Stimulated activated CD8-positive, alpha-beta memory T cell treated with anti-CD3 and anti-CD28 coated beads, Interleukin-4, amount 100 ng/mL, for 48 hours (primary cell): ENCODE data around the gene G3BP2.
A peak's percentile ranks its signal among the peaks of the same experiment; 100 is the strongest.
"Not testable (repeated sequence)": the region's sequence is repeated elsewhere in the genome, so short reads cannot be mapped to it uniquely, and the experiment has no call there.

Experiments
- DNase-seq: peaks from one replicate; pipeline ENCODE4 v3.0.0-alpha.2; 2020

Gene G3BP2

DNA sequence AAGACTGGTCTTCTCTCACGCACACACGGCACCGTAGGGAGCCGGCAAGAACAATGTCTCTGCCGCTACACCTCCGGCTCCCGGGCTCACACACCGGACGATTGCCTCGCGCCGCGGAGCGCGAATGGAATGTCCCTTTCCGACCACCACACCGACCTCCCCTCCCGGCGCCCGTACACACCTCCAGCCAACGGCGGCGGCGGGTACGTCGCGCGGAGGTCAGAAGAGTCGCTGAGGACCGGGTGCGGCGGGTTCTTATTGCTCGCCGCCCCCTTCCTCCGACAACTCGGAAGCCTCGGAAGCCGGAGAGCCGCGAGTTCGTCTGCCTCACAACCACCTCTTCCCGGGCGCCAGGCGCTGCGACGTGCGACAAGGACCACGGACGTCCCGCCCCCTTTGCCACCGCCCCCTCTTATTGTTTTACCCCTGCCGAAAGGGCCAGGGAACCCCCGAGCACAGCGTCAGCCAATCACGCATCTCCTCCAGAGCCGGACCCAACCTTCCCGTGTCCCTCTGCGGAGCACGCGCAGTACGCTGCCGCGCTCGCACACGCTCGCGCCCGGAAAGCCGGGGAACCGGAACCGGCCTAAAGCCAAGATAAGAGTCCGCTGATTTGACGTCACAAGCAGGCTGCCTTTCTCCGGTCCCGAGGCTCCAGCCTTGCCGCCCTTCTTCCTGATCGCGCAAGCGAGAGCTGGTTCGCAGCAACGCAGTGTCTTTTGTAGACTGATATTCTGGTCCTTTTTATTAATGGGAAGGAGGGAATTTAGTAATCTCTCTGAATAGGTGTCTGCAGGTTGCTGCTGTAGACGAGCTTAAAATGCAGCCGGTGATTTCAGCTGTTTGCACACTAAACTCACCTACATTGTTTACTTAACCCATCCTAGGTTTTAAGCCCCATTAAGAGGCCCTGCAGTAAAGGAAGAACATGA, at the start of gene G3BP2:
G3BP2 (minus strand) TSS at position 385 of the 932 bp plus-strand sequence. CDS start 11,386 bp downstream, outside the sequence.
- DNase-seq = peak; percentile 96

DNA sequence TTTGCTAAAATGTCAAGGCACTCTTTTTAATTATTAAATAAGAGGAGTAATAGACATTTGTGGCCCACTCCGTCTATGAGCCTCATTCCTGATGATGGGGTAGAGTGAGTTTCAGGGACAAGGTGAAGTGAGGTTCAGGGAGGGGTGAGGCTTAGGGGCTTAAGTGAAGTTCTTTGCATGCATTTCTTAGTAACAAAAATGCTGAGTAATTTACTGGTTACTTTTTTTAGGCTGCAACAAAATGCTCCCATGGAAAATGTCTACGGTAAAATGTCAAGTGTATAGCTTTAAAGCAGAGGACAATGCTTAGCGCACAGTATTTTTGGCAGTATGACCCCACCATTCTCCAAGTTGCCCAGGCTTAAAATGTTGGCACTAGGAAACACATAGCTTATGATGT, 49.2 kb upstream of the G3BP2 start:
- no peak for DNase-seq

DNA sequence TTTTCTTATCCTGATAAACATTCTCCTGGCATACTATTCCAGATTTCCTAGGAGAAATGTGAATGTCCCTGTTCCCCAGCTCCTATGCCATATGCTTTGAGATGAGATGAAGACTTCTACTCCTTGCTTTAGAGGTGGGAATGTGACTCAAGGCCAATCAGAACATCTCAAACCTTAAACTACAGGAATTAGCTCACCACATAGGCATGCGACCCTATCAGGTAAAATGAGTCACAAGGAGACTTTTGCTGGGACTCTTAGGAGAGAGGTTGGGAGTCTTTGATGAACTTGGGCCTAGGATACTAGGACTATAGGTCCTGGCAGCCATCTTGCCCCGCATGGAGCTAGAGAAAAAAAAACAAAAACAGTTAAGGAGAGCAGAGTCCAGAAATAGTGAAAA, 45.3 kb upstream of the G3BP2 start:
- DNase-seq = no peak

DNA sequence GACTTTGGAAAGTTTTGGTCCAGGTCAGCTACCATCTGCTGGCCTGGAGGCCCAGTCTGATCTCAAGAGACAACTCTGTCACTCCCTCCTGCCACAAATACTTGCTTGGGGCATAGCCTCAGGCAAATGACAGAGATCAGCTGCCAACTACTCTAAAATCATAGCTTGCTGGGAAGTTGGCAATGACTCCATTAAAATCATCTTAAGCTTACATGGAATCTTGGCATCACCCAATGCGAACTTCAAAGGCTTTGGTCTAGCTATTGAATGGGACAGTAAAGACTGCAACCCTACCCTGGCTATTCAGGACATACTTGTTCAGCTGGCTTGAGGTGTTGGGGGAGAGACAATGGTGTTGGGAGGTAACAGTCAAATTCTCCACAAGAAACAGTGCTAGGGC, 44.2 kb upstream of the G3BP2 start:
- DNase-seq = no peak

DNA sequence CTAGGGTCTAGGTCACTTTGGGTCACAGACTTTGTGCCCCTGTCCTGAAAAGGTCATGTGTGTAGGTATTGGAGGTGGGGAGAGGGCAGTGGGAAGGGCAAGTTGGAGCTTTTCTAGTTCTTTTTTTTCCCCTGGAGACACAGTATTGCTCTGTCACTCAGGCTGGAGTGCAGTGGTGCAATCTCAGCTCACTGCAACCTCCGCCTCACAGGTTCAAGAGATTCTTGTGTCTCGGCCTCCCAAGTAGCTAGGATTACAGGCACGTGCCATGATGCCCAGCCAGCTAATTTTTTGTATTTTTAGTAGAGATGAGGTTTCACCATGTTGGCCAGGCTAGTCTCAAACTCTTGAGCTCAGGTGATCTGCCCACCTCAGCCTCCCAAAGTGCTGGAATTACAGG, 42.8 kb upstream of the G3BP2 start:
- DNase-seq = not testable (repeated sequence)

DNA sequence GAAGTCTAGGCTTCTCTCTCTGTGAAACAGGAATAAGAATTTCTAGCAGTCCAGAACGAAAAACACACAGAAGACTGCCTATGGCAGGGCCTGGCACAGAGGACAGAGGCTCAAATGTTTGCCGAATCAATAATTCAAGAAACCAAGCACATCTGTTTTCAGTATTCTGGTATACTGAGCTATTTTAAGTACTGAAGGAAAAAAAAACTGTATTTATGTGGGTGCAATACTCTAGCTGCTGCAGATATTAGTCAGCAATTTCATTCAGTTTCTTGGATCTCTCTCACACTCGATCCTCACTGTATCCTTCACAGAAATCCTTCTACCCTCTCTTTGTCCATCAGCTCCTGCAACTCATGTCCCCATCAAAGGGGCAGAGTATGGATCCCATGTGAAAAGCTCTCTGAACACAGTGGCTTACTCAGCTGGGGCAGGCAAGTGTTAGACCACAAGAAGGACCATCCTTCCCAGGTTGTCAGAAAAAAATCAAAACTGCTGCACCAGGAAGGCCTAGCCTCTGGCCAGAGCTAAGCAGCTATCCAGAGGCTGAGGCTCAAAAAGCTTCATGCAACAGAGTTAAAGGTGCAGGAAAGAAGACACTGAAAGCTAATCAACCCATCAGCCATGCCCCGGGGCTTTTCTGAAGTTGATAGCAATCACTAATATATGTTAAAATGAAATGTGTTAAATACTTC, 42.0 kb upstream of the G3BP2 start:
- no peak for DNase-seq

DNA sequence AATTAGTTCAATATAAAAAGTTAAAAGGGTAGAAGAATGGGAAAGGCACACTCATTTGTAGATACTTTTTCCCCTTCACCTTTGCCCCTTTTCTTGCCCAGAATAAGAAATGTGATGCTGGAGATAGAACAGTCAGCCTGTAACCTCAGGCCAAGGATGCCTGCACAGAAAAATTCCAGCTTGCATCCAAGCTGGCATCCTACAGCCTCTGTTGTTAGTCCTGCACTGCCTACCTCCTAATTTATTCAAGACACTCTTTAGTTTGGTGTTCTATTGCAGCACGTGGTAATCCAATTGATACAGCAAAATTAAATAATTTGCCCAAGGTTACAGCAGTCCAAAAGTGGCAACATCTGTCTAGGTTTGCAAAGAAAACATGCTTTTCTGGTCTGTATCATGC, 41.5 kb upstream of the G3BP2 start:
- no peak for DNase-seq

DNA sequence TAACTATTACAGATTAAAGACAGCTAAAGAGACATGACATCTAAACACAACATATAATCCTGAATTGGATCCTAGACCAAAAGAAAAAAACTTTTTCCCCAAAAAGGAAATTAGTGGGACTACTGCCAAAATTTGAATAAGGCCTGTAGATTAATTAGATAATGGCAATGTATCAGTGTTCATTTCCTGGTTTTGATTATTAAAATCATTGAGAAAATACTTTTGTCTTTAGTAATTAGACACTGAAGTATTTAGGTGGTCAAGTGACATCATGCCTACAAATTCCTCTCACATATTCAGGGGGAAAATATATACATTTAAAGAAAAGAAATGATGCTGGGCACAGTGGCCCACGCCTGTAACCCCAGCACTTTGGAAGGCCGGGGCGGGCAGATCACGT, 40.8 kb upstream of the G3BP2 start:
- no peak for DNase-seq

DNA sequence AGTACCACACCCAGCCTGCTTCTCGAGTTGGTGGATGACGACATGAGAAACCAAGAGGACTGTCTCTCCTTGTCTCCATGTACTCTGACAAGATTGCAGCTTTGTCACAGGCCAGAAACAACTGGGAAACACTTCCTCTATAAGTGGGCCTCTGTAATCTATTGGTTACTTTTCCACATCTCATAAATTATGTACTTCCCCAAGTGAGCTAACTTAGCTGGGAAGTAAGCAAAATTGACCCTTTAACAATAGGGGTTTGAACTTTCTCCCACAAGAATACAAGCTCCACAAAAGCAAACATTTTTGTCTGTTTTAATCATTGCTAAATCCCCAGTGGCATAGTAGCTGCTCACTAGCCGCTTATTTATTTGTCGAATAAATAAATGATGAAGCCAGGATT, 37.0 kb upstream of the G3BP2 start:
- DNase-seq = no peak

DNA sequence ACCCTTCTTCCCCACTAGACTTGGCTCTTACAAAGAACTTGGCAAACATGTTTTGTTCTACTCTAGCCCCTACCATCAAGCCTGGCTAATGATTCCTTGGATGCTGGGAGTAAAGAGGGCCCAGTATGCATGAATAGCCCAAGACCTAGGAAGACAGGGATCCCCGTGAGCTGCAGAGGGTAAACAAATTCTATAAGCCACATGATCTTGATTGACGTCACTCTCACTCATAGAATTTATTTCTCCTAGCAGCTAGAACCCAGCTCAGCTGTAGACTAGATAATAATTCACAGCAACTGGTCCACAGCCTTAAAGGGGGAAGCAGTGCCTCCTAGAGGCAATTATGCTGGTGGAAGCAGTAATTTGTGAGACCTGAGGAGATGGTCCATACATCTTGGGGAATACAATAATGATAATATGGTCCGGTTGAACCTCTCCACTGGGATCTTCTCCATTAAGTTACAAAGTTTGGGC, 35.0 kb upstream of the G3BP2 start:
- DNase-seq = peak; percentile 38

DNA sequence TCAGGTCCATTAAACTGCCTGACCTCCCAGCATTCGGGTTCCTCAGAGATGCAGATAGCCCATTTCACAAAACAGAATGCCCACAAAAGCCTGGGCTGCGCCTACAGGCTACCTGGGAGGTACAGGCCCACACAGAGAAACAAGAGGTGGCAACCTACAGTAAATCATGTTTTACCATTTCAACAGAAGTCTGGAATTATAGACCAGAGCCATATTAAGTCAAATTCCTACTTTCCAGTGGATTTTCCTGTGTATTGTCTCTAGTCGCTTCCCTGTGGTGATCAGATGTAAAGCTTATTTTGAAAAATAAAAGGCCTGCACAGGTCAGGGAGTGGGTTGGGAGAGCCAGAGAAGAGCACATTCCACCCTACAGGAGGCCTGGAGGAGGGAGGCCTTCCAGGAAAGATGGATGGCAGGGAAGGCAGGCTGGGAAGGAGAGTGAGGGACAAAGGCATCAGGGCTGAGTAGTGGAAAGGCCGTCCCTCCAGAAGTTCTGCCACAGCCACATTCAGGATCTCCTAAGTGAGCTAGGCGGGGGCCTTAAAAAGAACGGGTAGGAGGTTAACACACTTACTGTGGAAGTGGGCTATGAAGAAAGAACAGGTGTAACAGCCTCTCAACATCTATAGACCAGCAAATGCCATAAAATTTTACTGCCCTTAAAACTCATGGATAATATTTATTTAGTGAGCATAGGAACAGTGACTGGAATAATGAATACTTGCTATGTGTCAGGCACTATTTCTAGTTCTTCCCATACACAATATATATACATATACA, 32.2 kb upstream of the G3BP2 start:
- no peak for DNase-seq

DNA sequence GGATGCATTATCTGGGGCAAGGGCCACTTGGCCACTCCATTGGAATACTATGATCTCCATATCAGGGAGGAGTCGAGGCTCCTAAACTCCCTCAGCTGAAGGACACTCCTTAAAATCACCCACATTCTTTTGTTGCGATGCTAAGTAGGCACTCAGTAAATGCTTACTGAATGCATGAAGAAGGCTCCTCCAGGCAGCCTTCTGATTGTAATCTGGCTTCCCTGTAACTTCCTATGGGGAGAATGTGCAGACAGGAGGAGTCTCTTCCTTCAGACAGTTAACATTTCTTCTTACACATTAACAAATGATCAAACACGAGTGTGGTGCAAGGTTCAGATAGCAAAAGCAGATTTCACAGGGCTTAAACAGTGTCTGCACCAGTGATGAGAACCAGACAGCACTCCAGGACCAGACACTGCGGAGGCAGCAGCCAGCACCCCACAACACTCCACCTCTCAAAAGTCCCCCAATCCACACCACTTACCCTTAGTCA, 29.8 kb upstream of the G3BP2 start:
- DNase-seq = no peak

DNA sequence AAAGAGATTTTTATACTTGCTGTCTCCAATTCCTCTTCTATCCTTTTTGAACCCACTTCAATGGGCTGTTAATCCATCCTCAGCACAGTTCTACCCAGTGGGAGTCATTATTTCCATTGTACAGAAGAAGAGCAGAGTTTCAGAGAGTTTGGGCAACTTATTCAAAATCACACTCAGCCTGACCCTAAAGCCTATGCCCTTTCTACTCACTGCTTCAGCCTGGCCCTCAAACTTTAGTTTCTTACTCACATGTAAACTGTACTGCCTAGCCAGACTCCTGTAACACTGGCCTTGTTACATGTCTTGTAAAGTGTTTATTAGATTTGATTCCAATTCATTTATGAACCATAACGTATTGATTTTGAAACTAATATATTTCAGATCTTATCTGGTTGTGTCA, 26.1 kb upstream of the G3BP2 start:
- DNase-seq = no peak

DNA sequence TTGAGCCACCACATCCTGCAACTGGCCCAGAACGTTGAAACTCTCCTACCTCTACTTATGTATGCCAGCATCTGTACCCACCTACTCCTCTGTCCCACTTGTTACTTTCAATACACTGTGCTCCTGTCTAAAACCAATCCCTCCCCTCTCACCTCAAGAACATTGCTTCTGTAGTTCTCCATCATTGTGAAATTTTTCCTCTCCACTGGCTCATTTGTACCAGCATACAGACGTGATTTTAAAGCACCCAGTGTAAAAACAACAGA, 25.7 kb upstream of the G3BP2 start:
- no peak for DNase-seq

DNA sequence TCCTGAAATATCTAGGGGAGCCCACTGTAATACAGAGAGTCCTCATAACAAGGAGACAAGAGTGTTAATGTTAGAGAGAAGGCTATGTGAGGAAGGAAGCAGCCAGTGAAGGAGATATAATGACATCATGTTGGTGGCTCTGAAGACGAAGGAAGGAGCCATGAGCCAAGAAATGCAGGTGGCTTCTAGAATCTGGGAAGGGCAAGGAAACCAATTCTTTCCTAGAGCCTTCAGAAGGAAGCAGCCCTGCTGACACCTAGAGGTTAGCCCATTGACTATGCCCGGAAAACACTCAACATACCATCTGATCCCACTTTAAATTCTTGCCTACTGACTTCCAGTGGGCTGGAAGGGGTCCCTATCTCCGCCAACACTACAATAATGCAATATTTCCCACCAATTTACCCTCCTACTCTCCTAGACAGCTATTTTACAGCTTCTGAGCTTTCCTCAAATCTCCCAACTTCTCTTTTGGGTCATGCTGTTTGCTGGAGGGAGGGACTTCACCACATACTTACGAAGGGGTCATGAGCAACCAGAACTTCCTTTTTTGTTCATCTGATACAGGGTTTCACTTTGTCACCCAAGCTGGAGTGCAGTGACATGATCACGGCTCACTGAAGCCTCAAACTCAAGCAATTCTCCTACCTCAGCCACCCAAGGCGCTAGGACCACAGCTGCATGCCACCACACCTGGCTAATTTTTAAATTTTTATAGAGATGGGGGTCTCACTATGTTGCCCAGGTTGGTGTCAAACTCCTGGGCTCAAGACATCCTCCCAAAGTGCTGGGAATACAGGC, 25.2 kb upstream of the G3BP2 start:
- peak; percentile 49 for DNase-seq

DNA sequence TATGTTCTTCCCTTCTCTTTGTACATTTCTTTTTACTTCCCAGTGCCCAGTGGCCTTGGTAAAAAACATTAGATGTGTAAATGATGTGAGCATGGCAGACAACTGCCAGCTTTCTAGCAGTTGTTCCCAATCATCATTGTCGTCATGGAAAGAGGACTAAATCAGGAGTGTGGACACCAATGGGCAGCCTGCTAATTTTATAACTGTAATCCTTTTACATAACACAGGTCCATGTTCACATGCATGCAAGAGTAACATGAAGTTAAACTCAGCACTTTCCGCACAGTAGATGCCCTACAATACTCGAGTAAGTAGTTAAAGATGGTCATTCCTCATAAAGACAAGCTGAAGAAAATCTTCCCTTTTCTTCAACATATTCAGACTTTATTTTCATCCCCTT, 23.4 kb upstream of the G3BP2 start:
- DNase-seq = no peak

DNA sequence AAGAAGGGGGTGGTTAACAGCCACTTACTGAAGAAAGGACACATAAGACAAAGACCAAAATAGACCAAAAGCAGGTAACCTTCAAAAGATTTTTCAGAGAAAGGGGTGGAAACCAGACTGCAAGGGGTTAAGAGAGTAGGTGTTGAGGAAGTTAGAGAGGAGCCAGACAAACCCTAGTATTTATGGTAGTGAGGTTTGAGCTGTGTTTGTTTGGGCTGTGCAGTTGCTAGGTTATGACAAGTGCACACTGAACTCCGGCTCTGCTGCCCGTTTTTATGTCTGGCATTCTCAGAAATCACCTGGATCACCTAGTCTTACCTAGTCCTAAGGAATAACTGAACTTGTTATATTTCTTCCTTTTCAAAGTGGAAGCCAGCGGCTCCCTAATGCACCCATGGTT, 22.9 kb upstream of the G3BP2 start:
- DNase-seq = no peak

DNA sequence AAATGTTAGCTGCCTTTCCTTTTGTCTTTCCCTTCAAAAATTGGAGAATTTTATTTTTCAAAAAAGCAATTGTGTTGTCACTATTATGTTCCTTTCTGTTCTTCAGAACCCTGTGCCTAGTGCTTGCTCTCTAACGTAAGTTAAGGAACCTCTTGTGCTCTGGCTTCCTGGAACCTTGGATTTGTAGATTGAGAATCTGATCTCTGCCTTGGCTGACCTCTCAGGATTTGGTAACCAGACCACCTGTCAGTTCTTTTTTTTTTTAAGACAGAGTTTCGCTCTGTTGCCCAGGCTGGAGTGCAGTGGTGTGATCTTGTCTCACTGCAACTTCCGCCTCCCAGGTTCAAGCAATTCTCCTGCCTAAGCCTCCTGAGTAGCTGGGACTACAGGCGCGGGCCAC, 18.9 kb upstream of the G3BP2 start:
- not testable (repeated sequence) for DNase-seq

DNA sequence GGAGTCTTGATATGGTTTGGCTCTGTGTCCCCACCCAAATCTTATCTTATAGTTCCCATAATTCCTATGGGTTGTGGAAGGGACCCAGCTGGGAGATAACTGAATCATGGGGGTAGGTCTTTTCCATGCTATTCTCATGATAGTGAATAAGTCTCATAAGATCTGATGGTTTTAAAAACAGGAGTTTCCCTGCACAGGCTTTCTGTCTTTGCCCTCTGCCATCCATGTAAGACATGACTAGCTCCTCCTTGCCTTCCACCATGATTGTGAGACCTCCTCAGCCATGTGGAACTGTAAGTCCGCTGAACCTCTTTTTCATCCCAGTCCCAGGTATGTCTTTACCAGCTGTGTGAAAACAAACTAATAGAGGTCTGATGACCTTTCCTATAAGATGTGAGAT, 13.9 kb upstream of the G3BP2 start:
- not testable (repeated sequence) for DNase-seq

DNA sequence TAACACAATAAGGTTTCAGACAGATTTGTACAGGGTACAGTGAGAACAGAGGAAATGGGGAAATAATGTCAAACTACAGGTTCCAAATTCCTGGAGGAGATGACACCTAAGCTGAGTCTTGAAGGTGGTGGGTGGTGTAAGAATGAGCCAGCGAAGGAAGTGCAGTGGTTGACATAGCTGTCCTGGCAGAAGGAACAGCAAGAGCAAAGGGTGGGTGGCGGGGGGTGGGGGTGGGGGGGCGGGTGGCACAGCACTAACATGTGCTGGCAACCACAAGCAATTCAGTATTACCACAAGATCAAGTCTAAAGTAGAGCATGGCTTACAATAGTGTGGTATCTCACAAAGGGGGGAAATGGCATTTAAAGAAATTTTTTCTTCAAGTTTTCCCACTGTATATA, 13.1 kb upstream of the G3BP2 start:
- DNase-seq = peak; percentile 41

DNA sequence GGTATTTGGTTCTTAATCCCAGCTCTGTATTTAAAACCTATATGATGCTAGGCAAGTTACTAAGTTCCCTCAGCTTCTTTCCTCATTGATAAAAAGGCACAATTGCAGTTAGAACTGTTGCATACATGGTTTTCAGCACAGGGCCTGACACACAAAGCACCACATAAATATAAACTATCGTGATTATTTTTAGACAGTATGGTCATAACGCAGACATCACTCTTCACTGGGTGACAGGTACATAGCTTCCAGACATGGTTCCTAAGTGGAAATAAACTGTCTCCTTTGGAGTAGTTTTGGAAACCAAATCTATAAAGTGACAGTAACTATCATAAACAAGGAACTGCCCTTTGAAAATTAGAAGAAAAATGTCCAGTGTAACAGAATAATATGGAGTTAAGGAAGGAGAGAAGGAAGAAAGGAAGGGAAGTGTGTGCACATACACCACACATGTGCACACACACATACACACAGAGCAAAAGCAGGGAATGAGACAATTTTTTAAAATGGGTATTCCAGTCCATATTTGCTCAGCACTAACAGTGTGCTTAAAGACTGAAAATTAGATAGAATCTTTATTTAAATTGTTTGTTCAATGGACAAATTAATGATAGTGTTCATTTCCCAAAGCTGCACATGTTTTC, 12.5 kb upstream of the G3BP2 start:
- no peak for DNase-seq
